ENCODE results near the gene CFAP74.

DNA sequence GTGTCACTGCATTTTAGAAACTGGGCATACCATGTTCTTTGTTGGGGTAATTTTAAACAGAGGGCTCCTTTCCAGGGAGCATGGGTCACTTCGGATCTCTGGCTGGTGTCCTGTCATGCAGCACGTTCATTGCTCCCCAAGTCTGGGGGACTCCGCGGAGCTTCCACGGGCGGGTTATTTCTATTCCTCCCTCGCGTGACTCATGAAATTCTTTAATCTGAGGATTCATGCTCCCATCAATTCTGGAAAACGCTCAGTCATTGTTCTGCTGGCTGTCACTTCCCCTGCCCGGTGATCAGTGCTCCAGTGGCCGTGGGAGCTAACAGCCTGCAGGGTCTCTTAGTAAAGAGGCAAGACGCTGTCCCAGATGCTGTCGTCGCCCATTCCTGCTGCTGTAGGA, 28.1 kb downstream of the CFAP74 start:
- TF ChIP-seq, protein P1, sequence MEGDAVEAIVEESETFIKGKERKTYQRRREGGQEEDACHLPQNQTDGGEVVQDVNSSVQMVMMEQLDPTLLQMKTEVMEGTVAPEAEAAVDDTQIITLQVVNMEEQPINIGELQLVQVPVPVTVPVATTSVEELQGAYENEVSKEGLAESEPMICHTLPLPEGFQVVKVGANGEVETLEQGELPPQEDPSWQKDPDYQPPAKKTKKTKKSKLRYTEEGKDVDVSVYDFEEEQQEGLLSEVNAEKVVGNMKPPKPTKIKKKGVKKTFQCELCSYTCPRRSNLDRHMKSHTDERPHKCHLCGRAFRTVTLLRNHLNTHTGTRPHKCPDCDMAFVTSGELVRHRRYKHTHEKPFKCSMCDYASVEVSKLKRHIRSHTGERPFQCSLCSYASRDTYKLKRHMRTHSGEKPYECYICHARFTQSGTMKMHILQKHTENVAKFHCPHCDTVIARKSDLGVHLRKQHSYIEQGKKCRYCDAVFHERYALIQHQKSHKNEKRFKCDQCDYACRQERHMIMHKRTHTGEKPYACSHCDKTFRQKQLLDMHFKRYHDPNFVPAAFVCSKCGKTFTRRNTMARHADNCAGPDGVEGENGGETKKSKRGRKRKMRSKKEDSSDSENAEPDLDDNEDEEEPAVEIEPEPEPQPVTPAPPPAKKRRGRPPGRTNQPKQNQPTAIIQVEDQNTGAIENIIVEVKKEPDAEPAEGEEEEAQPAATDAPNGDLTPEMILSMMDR (IDR thresholded peaks at IDR 0.05) = no peak
- no peak for TF ChIP-seq EP300 (IDR thresholded peaks at IDR 0.05)

All from tibial nerve (tissue), 4 donors.